Endothelial cell (in vitro differentiated cells): Measurements from ENCODE around the gene KRT80. TPM values are rescaled to one million over a fixed set of nuclear protein-coding genes. Genes with fewer than 3 reads are reported as not detected.

Experiments
- DNase-seq: peaks from one replicate; pipeline ENCODE4 v3.0.0; 2021; ENCODE audit warnings: low spot score
- H3K27ac Mint-ChIP-seq: one replicate; pipeline ENCODE4 v1.8.0; 2021; ENCODE audit warnings: mixed read lengths, inconsistent platforms; ENCODE audit not compliant: unreplicated experiment
- H3K27me3 Mint-ChIP-seq: one replicate; pipeline ENCODE4 v1.8.0; 2021; ENCODE audit warnings: mild to moderate bottlenecking, moderate library complexity, mixed read lengths, inconsistent platforms; ENCODE audit not compliant: unreplicated experiment
- H3K36me3 Mint-ChIP-seq: one replicate; pipeline ENCODE4 v1.8.0; 2021; ENCODE audit warnings: mild to moderate bottlenecking, low read depth, mixed read lengths, inconsistent platforms; ENCODE audit not compliant: unreplicated experiment
- H3K4me1 Mint-ChIP-seq: one replicate; pipeline ENCODE4 v1.8.0; 2021; ENCODE audit warnings: mild to moderate bottlenecking, mixed read lengths, inconsistent platforms; ENCODE audit not compliant: unreplicated experiment
- H3K4me3 Mint-ChIP-seq: one replicate; pipeline ENCODE4 v1.8.0; 2021; ENCODE audit warnings: mild to moderate bottlenecking, mixed read lengths, inconsistent platforms; ENCODE audit not compliant: unreplicated experiment
- H3K9me3 Mint-ChIP-seq: one replicate; pipeline ENCODE4 v1.8.0; 2021; ENCODE audit warnings: mixed read lengths, inconsistent platforms; ENCODE audit not compliant: unreplicated experiment
- total RNA-seq: library from RNA; stranded (reverse); fragmentation: NEBNext Ultra II Directional; extraction: Animal tissue kit (Norgen Biotek cat#: 25700); gene quantifications from one replicate; pipeline ENCODE4 v1.2.1, GENCODE V29; 2021; ENCODE audit not compliant: unreplicated experiment
- TF ChIP-seq, protein P1 (sequence below): fragments of 200-600 bp; sonication (generic); IDR thresholded peaks from one replicate; pipeline ENCODE4 v1.5.0; 2021; ENCODE audit warnings: antibody characterized with exemption; ENCODE audit not compliant: unreplicated experiment

Gene KRT80
- total RNA-seq, 1 donor from 2014 or later, result 1.5 TPM

DNA sequence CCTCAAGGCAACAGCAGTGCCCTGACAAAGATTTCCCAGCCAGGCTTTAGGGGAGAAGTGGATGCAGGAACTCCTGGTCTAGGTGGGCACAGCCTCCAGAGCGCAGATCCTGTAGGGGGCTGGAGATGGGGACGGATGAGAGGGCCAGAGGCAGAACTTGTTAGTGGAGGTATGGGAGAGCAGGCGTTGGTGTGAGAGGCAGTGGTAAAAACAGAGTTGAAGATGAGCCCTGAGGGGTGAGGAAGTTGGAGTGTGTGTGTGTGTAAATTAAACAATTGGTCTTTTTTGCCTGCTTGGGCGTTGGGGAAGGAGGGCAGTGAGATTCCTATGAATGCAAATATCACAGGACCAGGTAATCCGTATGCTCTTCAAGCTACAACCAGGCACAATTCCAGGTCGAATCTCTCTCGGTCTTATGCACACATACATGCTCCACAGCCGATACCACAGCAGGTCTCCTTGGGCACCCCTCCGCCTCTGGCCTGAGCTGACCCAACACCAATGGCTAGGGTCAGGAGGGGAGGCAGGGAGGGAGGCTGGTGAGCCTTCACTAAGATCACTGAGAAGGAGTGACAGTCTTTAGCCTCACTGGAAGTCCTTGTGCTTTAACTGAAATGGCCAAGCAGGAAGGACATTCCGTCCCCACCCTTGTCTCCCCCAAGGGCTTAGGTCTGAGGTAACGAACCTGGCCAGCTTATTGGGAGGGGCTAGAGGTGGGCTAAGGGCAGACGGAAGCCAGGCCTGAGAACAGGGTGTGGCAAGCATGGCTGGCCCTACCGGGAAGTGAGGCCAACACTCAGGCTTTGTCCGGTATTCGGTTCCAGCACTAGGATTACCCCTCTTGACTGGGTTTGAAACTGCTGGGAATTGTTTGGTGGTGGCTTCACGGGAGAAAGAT is 39.7 kb upstream of the KRT80 start:
- peaks cover 22% of the 10 kb centered on the region for H3K4me1 Mint-ChIP-seq
- no peaks in the 10 kb centered on the region for H3K9me3 Mint-ChIP-seq
- H3K36me3 Mint-ChIP-seq, result no peaks in the 10 kb centered on the region
- peaks cover 18% of the 10 kb centered on the region for H3K27me3 Mint-ChIP-seq
- DNase-seq, result no peak
- TF ChIP-seq, protein P1, sequence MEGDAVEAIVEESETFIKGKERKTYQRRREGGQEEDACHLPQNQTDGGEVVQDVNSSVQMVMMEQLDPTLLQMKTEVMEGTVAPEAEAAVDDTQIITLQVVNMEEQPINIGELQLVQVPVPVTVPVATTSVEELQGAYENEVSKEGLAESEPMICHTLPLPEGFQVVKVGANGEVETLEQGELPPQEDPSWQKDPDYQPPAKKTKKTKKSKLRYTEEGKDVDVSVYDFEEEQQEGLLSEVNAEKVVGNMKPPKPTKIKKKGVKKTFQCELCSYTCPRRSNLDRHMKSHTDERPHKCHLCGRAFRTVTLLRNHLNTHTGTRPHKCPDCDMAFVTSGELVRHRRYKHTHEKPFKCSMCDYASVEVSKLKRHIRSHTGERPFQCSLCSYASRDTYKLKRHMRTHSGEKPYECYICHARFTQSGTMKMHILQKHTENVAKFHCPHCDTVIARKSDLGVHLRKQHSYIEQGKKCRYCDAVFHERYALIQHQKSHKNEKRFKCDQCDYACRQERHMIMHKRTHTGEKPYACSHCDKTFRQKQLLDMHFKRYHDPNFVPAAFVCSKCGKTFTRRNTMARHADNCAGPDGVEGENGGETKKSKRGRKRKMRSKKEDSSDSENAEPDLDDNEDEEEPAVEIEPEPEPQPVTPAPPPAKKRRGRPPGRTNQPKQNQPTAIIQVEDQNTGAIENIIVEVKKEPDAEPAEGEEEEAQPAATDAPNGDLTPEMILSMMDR, result no peak
- no peak overlapping the region for H3K27ac Mint-ChIP-seq
- no peak overlapping the region for H3K4me3 Mint-ChIP-seq

DNA sequence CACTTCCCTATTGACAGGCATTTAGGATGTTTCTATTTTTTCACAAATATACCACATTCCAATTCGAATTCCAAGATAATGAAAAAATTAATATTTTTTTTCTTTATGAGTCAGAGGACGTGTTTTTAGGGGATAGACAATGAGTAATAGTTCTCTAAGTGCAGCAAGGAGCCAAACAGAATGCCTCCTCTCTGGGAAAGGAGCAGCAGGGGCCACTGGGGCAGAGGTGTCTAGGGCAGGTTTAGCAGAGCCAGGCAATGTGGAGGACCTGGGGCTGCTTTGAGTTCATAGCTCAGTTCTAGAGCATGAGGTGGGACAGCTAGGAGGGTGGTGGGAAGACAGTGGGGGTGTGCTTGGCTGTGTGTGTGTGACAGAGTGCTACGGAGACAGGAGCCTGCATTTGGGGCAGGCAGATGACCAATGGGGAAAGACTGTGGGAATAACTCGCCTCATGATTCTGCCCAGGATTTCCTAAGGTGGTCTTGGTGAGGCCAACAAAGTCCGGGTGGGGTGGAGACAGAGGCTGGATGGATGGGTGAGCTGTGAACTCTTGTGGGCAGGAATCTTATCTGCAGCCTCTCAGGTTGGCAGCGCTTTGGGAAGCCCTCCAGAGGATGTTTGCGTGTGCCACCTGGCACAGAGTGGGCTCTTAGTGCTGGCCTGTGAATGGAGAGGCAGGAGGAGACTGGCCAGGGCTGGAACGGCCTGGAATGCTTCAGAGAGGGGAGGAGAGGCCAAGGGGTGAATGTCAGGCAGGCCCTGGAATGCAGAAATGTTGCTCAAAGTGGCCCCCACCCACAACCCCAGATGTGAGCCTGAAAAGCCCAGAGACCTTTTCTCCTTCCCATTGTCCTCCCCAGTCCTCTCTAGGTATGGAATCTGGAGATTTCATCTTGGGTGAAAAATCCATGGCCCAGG is 38.8 kb upstream of the KRT80 start:
- no peak for DNase-seq
- H3K4me3 Mint-ChIP-seq, result no peak overlapping the region
- no peaks in the 10 kb centered on the region for H3K9me3 Mint-ChIP-seq
- TF ChIP-seq, protein P1, result no peak
- no peak overlapping the region for H3K27ac Mint-ChIP-seq
- H3K4me1 Mint-ChIP-seq, result peaks cover 22% of the 10 kb centered on the region
- peaks cover 18% of the 10 kb centered on the region for H3K27me3 Mint-ChIP-seq
- H3K36me3 Mint-ChIP-seq, result no peaks in the 10 kb centered on the region

DNA sequence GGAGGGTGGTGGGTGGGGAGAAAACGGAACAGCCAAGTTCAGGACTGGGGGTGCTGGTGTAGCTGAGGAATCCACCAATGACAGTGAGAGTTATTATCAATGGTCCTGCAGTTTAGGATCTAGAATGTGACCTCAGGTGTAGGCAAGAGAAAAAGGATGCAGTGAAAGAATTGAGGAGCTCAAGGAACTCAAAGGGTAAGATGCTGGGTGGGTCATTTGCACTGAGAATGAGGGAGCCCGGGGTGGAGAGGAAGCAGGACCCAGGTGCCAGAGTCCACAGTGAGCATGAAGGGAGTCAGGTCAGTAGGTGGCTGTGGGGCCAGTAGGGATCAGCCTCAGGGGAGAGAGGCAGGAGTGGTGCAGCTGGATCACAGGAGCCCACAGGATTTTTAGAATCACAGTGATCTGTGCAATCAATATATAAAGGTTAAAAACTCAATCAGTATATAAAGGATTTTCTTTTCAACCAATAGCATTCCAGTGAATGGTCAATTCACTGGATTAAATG is 38.1 kb upstream of the KRT80 start:
- Mint-ChIP-seq H3K4me1 (peaks cover 17% of the 10 kb centered on the region), H3K36me3 (no peaks in the 10 kb centered on the region), H3K4me3 (no peak overlapping the region), H3K9me3 (no peaks in the 10 kb centered on the region), H3K27me3 (peaks cover 15% of the 10 kb centered on the region), H3K27ac (no peak overlapping the region)
- DNase-seq, result no peak
- TF ChIP-seq, protein P1, result no peak

DNA sequence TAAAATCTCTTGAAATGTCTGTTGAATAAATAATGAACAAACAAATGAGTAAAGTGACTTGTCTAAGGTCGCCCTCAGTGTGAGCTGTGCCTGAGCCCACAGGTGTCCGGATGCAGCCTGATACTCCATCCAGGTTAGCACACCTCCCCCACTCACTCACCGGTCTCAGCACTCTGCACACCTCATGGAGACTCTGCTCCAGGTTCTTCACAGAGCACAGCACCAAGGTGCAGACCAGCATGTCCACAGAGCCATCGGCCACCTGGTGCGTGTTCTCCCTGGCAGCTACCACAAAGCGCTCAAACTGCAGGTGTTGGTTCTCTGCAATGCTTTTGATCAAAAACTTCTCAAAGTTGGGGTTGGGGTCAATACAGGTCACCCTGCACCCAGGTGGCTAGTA is 37.1 kb upstream of the KRT80 start:
- no peaks in the 10 kb centered on the region for H3K9me3 Mint-ChIP-seq
- peaks cover 15% of the 10 kb centered on the region for H3K27me3 Mint-ChIP-seq
- H3K4me1 Mint-ChIP-seq, result peaks cover 11% of the 10 kb centered on the region
- DNase-seq, result no peak
- no peaks in the 10 kb centered on the region for H3K36me3 Mint-ChIP-seq
- H3K27ac Mint-ChIP-seq, result no peak overlapping the region
- no peak overlapping the region for H3K4me3 Mint-ChIP-seq
- TF ChIP-seq, protein P1, result no peak
